ENCODE measurements around the gene DCBLD2.

DNA sequence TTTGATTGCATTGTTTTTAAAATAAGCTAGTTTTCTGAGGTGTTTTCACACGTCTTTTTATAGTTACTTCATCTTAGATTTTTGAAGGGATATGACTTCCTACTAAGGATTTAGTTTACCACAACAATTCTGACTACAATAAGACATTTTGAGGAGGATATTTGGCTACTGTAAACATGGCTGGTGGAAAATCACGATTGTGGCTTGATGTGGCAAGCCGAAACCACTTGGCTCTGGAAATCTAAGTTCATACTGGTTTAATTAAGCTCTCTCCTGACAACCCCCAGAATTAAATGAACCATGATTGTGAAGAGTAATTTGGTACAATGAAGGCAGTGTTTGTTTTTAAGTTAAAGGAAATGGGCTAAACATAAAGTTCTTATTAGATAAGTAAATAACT, 107.5 kb downstream of the DCBLD2 start:
- TF ChIP-seq POLR2A (IDR thresholded peaks at IDR 0.05; ENCODE audit: low read length), result no peak
- TF ChIP-seq GATA1 (IDR thresholded peaks at IDR 0.05; ENCODE audit: low read depth, low read length), result no peak

Measured in erythroblast (primary cell).